ENCODE measurements around the gene SELENOI.

GRCh38 chr2:26411419-26411818 is 65.5 kb downstream of the SELENOI start:
- no peak for TF ChIP-seq EZH2phosphoT487 (IDR thresholded peaks at IDR 0.05; ENCODE audit: low read length)
- TF ChIP-seq, protein P1, sequence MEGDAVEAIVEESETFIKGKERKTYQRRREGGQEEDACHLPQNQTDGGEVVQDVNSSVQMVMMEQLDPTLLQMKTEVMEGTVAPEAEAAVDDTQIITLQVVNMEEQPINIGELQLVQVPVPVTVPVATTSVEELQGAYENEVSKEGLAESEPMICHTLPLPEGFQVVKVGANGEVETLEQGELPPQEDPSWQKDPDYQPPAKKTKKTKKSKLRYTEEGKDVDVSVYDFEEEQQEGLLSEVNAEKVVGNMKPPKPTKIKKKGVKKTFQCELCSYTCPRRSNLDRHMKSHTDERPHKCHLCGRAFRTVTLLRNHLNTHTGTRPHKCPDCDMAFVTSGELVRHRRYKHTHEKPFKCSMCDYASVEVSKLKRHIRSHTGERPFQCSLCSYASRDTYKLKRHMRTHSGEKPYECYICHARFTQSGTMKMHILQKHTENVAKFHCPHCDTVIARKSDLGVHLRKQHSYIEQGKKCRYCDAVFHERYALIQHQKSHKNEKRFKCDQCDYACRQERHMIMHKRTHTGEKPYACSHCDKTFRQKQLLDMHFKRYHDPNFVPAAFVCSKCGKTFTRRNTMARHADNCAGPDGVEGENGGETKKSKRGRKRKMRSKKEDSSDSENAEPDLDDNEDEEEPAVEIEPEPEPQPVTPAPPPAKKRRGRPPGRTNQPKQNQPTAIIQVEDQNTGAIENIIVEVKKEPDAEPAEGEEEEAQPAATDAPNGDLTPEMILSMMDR (IDR thresholded peaks at IDR 0.05; ENCODE audit: low read length) = no peak

All from MM.1S (cell line).